Ectodermal cell (in vitro differentiated cells): Measurements from ENCODE around the gene ENHO.

ENCODE experiments used
- H3K27ac ChIP-seq: 2 replicates; pipeline ENCODE4 v1.7.0; 2013; ENCODE audit warnings: mild to moderate bottlenecking, low read depth, low read length; ENCODE audit not compliant: insufficient read depth, poor library complexity, severe bottlenecking
- H3K27me3 ChIP-seq: 2 replicates; pipeline ENCODE4 v1.7.0; 2013; ENCODE audit warnings: mild to moderate bottlenecking, low read length; ENCODE audit not compliant: insufficient read depth, control insufficient read depth, poor library complexity, severe bottlenecking
- H3K36me3 ChIP-seq: one replicate; pipeline ENCODE4 v1.7.0; 2013; ENCODE audit warnings: low read length; ENCODE audit not compliant: control insufficient read depth, insufficient read depth
- H3K4me1 ChIP-seq: one replicate; pipeline ENCODE4 v1.7.0; 2013; ENCODE audit warnings: low read length; ENCODE audit not compliant: control insufficient read depth, insufficient read depth
- H3K4me3 ChIP-seq: 2 replicates; pipeline ENCODE4 v1.7.0; 2013; ENCODE audit warnings: low read depth, low read length, control low read depth; ENCODE audit not compliant: insufficient read depth
- H3K9me3 ChIP-seq: 2 replicates; pipeline ENCODE4 v1.7.0; 2013; ENCODE audit warnings: mild to moderate bottlenecking, low read length, moderate library complexity; ENCODE audit not compliant: control insufficient read depth
- WGBS, 2 experiments: methylation state at CpG; one replicate each; pipeline ENCODE4 v1.1.7; 2013; ENCODE audit warnings: missing lambda C conversion rate in 2 of 2; 5-methylcytosine and 5-hydroxymethylcytosine counted together

ENHO gene

DNA sequence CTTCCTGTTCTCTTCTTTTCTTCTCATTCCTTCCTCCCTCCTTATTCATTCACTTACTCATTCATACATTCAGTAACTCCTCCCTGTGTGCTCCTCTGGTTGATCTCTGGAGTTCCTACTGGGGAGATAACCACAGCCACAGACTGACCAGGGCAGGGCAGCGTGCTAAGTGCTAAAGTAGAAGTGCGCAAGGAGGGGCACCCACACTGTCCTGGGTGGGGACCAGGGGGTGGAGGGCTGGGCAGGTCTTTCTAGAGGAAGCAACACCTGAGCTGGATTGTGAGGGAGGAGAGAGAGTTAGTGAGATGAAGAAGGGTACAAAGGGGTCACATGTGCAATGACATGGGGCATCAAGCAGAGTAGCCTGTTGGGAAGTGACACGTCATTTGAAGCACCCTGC lies 13.8 kb downstream of the ENHO start:
- no peaks in the 10 kb centered on the region for H3K9me3 ChIP-seq
- 96 to 99% methylated on average over 3 of the region's 3 CpGs for WGBS, 2 experiments
- H3K27ac ChIP-seq, result no peak overlapping the region
- no peaks in the 10 kb centered on the region for H3K27me3 ChIP-seq
- H3K4me1 ChIP-seq, result peaks cover 22% of the 10 kb centered on the region
- H3K36me3 ChIP-seq, result no peaks in the 10 kb centered on the region
- H3K4me3 ChIP-seq, result no peak overlapping the region

DNA sequence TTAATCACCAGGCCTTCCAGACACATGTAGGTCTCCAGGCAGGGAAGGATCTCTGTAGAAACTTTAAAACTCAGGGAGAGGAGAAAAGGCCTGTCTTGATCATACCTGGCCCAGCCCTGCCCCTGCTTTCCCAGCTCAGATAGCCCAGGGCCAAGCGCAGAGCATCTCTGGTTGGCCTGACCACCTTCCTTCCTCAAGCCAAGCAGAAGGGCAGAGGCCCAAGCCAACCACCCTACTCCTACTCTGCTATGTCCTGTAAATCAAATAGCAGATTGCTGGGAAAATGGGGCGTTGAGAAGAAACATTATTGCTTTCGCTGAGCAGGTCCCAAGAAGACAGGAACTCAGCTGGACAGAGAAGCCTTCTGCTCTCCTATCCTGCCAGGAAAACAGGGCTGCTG lies 14.3 kb downstream of the ENHO start:
- Histone ChIP-seq H3K27me3 (no peaks in the 10 kb centered on the region), H3K4me3 (no peak overlapping the region), H3K4me1 (peaks cover 21% of the 10 kb centered on the region), H3K27ac (no peak overlapping the region), H3K9me3 (no peaks in the 10 kb centered on the region), H3K36me3 (no peaks in the 10 kb centered on the region)
- 87 to 93% methylated on average over 3 of the region's 3 CpGs for WGBS, 2 experiments

- Histone ChIP-seq H3K9me3 (no peaks in the 10 kb centered on the region), H3K36me3 (no peaks in the 10 kb centered on the region), H3K27ac (no peak overlapping the region), H3K4me3 (no peak overlapping the region), H3K27me3 (no peaks in the 10 kb centered on the region), H3K4me1 (peaks cover 16% of the 10 kb centered on the region)
These were observed 14.8 kb downstream of the ENHO start for GRCh38 chr9:34507966-34508365.

DNA sequence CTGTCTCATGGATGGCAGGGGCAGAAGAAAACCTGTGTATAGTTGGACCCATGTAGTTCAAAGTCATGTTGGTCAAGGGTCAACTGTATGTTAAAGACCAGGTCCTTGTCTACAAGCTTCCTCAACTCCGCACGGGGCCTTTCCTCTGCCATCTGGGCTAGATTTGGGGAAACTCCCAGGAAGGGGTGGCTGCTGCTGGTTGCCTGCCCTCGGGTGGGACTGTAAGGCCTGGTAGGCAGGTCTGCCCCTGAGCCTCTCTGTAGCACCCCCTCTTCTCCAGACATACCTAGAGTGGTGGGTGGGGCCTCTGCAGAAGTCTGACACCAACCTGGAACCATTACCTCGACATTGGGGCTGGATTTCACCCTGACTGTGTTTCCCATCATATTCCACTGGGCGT lies 15.2 kb downstream of the ENHO start:
- no peak overlapping the region for H3K4me3 ChIP-seq
- H3K27me3 ChIP-seq, result no peaks in the 10 kb centered on the region
- H3K27ac ChIP-seq, result no peak overlapping the region

GRCh38 chr9:34506623-34507022 lies 16.2 kb downstream of the ENHO start:
- H3K4me3 ChIP-seq, result no peak overlapping the region
- H3K36me3 ChIP-seq, result no peaks in the 10 kb centered on the region
- H3K27me3 ChIP-seq, result no peaks in the 10 kb centered on the region
- WGBS, 2 experiments, result 93 to 94% methylated on average over 7 of the region's 7 CpGs
- H3K4me1 ChIP-seq, result peaks cover 10% of the 10 kb centered on the region
- no peak overlapping the region for H3K27ac ChIP-seq
- H3K9me3 ChIP-seq, result no peaks in the 10 kb centered on the region

More for the DNA sequence above, 15.2 kb downstream of the ENHO start:
- WGBS, 2 experiments, result 89 to 93% methylated on average over 5 of the region's 5 CpGs
- peaks cover 15% of the 10 kb centered on the region for H3K4me1 ChIP-seq
- H3K36me3 ChIP-seq, result no peaks in the 10 kb centered on the region
- no peaks in the 10 kb centered on the region for H3K9me3 ChIP-seq

- no peaks in the 10 kb centered on the region for H3K36me3 ChIP-seq
- H3K4me1 ChIP-seq, result peaks cover 9% of the 10 kb centered on the region
- 95 to 96% methylated on average over 5 of the region's 5 CpGs for WGBS, 2 experiments
- H3K27me3 ChIP-seq, result no peaks in the 10 kb centered on the region
- no peak overlapping the region for H3K4me3 ChIP-seq
- H3K27ac ChIP-seq, result no peak overlapping the region
- H3K9me3 ChIP-seq, result no peaks in the 10 kb centered on the region
These were observed 17.2 kb downstream of the ENHO start for GRCh38 chr9:34505370-34506120.

DNA sequence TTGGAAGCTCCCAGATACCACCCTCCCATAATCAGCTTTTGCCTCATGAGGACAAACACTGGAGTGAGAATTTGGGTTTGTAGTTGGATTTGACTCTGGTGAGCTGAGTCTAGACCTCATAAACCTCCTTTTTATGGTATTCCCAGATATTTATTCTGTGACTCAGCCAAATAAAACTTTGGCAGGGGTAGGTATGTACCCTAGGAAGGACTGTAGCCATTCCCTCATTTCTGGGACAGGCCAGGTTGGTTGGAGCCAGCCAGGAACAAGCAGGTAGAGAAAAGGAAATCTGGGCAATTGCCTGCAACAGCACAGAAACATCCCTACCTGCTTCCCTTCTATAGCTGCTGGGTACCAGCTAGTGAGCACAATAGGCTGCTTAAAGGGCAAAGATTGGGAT lies 19.4 kb downstream of the ENHO start:
- no peaks in the 10 kb centered on the region for H3K27me3 ChIP-seq
- peaks cover 4% of the 10 kb centered on the region for H3K4me1 ChIP-seq
- H3K4me3 ChIP-seq, result no peak overlapping the region

GRCh38 chr9:34502891-34503290 lies 19.9 kb downstream of the ENHO start:
- peaks cover 4% of the 10 kb centered on the region for H3K4me1 ChIP-seq
- no peaks in the 10 kb centered on the region for H3K27me3 ChIP-seq
- no peak overlapping the region for H3K27ac ChIP-seq
- WGBS, 2 experiments, result 70 to 79% methylated on average over 6 of the region's 6 CpGs
- H3K36me3 ChIP-seq, result no peaks in the 10 kb centered on the region
- no peaks in the 10 kb centered on the region for H3K9me3 ChIP-seq
- H3K4me3 ChIP-seq, result no peak overlapping the region

More for the DNA sequence above, 19.4 kb downstream of the ENHO start:
- Histone ChIP-seq H3K27ac (no peak overlapping the region), H3K9me3 (no peaks in the 10 kb centered on the region), H3K36me3 (no peaks in the 10 kb centered on the region)

DNA sequence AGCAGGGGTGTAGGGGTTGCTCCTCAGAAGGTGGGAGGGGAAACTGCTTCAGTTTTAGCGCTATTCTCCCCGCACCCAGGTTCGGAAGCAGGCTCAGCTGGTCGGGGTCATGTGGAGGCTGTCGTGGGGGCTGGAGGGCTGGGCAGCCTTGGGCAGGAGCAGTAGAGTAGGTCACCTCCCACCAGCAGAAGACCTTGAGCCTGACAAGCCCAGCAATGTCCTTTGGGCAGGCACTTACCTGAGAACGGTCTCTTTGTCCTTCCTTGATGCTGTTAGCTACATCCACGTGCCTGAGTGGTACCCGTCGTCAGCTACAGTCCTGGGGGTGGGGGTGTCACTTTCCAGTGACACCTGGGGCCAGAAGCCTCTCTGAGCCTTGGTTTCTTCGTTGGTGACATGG lies 20.3 kb downstream of the ENHO start:
- peaks cover 4% of the 10 kb centered on the region for H3K4me1 ChIP-seq
- H3K4me3 ChIP-seq, result no peak overlapping the region
- H3K9me3 ChIP-seq, result no peaks in the 10 kb centered on the region
- H3K27ac ChIP-seq, result no peak overlapping the region
- no peaks in the 10 kb centered on the region for H3K36me3 ChIP-seq
- 89% methylated on average over 10 of the region's 10 CpGs for WGBS, 2 experiments
- no peaks in the 10 kb centered on the region for H3K27me3 ChIP-seq

DNA sequence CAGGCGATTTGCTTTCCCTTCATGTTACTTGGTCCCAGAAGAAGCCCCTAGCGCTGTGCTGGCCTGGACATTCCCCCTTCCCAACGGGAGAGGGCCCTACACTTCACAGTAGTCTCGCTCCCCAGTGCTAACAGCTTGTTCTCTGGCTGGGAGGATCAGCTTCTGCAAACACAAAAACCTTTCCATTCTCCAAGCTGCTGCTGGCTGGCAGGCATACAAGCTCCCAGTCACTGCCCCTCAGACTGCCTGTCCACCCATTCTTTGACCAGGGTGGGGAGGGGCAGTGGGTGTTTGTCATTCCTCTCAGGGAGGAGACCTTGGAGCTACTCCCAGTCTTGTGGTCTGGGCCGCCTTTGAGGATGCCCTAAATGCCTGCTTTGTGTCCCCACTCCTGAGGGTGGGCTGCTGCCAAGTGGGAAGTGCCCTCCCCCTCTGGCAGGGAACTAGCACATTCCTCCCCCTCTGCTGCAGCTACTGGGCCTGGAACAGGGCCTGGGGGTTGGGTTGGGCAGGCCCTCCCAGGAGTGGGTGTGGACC lies 20.8 kb downstream of the ENHO start:
- WGBS, 2 experiments, result 49 to 58% methylated on average over 5 of the region's 5 CpGs
- Histone ChIP-seq H3K4me1 (peaks cover 4% of the 10 kb centered on the region), H3K27me3 (no peaks in the 10 kb centered on the region), H3K9me3 (no peaks in the 10 kb centered on the region), H3K4me3 (no peak overlapping the region), H3K36me3 (no peaks in the 10 kb centered on the region), H3K27ac (no peak overlapping the region)
